GM18511 (cell line): ENCODE measurements around the gene C7.
"Not testable (repeated sequence)": the region's sequence is repeated elsewhere in the genome, so short reads cannot be mapped to it uniquely, and the experiment has no call there.

Experiments used
- ATAC-seq: cut with Tn5 transposase; IDR thresholded peaks from one replicate; pipeline ENCODE4 v1.9.1; 2021; ENCODE audit warnings: mild to moderate bottlenecking, moderate library complexity; ENCODE audit not compliant: unreplicated experiment

The C7 gene

DNA sequence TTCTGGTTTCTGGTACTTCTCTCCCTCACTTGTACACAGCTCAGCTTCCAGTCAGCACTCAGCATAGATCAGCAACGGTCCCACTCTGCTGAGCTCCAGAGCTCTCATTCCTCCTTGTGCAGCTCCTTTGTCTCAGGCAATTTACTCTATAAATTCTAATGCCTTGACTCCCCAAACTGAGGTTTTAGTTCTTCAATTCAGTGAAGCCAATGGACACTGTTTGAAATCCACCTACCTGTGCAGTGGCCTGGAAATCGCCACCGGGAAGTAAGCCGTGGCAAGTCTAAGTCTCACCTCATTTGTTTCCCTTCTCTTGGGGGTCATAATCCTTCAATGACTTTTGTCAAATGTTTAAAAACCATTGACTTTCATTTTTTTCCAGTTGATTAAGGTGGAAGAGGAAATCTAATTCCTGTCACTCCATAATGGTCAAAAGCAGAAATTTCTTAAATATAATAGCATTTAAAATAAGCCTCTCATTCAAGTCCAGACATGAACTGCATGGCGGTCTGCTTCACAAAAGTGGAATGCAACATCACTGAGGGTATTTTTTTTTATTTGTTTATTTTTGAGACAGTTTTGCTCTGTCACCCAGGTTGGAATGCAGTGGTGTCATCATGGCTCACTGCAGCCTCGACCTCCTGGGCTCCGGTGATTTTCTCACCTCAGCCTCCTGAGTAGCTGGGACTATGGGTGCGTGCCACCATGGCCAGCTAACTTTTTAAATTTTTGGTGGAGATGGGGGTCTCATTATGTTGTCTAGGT lies 79.6 kb downstream of the C7 start:
- no peak for ATAC-seq

GRCh38 chr5:40991168-40991980 lies 82.1 kb downstream of the C7 start:
- no peak for ATAC-seq

DNA sequence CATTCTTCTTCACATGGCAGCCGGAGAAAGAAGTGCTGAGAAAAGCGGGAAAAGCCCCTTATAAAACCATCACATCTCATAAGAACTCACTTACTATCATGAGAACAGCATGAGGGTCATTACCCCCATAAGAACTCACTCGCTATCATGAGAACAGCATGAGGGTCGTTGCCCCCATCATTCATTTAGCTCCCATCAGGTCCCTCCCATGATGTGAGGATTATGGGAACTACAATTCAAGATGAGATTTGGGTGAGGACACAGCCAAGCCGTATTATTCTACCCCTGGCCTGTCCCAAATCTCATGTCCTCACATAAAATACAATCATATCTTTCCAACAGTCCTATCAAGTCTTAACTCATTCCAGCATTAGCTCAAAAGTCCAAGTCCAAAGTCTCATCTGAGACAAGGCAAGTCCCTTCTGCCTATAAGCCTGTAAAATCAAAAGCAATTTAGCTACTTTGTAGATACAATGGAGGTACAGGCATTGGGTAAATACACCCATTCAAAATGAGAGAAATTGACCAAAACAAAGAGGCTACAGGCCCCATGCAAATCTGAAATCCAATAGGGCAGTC lies 82.8 kb downstream of the C7 start:
- no peak for ATAC-seq

- no peak for ATAC-seq
Observed at GRCh38 chr5:40995801-40996586, 86.7 kb downstream of the C7 start.

DNA sequence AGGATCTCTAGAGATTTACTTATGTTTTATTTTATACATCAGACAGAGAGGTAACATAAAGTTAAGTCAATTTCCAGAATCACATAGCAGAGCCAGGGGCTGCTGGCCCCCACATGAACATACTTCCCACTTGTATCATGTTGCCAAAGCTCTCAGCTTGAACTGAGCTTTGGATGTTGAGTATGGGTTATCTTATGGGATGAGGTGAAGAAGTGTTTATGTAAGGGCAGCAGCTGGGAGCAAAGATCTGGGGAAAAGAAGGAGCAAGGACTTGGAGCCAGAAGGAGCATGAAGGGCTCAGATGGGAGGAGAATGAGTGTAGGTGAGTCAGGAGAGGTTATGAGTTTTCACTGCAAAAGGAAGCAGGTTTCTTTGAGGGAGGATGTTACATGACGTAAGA lies 89.8 kb downstream of the C7 start:
- ATAC-seq: no peak

GRCh38 chr5:40999966-41000365 lies 90.7 kb downstream of the C7 start:
- ATAC-seq: no peak

DNA sequence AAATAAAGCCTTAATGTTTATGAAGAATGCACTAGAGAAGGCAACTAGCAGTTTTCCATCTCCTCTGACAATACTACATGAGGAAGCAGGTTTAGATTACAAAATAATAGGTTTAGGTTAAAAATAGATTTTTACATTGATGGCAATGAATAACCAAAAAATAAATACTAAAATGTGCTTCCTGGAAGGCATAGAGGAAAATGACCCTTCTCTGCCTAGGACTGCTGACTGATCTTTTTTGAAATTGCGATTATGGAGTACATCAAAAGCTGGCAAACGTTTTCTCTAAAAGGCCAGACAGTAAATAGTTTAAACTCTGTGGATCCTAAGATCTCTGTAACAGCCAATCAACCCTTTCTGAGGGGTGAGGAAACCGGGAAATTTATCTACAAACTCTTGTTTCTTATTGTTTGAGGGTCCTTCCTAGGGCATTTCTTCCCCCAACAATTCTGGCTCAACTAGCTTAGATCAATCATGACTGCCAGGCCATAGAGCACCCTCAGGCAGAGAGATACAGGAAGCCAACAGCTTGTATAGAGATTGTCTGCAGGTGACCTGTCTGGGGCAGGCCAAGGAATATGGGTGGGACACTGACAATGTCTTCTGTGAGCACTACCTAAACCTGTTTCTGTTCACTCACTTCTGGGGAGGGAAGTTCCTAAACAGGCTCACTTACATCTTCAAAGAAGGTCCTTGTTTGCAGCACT lies 94.5 kb downstream of the C7 start:
- ATAC-seq: no peak

- no peak for ATAC-seq
Observed at GRCh38 chr5:41004931-41005330, 95.6 kb downstream of the C7 start.

GRCh38 chr5:41009232-41009631 lies 99.9 kb downstream of the C7 start:
- ATAC-seq: no peak

DNA sequence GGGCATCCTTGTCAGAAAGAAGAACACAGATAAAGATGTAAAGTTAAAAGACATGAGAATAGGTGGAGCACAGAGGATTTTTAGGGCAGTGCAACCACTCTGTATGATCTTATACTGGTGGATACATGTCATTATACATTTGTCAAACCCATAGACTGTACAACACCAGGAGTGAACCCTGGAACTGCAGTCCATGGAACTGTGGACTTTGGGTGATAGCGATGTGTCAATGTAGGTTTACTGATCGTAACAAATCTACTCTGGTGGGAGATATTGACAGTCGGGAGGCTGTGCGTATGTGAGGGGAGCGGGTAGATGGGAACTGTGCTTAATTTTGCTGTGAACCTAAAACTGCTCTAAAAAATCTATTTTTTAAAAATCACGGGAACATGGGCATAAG lies 101.3 kb downstream of the C7 start:
- no peak for ATAC-seq

DNA sequence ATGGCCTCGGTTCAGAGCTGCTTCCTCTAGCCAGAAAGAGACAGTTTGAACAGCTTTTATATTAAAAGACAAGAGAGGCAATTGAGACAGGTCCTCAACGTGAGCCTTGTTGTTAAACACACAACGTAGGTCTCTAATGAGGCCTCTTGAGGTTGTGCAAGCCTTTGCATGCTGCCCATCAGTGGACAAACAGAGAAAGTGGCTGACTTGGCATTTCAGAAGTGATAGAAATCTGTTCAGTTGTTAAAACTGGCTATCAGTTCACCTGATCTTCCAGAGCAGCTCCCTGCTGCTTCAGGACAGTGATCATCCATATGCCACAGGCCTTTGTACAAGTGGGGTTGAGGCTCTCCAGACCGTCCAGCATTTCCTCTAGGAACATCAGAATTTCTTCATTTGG lies 103.0 kb downstream of the C7 start:
- ATAC-seq: no peak

- ATAC-seq: not testable (repeated sequence)
Observed at GRCh38 chr5:41022600-41022999, 113.3 kb downstream of the C7 start.
